Posterior vena cava (tissue), 2 donors: ENCODE data around the gene MARVELD2. TPM values are rescaled to one million over a fixed set of nuclear protein-coding genes. Genes with fewer than 3 reads are reported as not detected.
"Not testable (repeated sequence)": the region's sequence is repeated elsewhere in the genome, so short reads cannot be mapped to it uniquely, and the experiment has no call there.

Source experiments
- DNase-seq: peaks from one replicate; pipeline ENCODE4 v3.0.0-alpha.2; 2020; ENCODE audit warnings: low spot score
- intact Hi-C, 2 donors: fragments of 100-400 bp; cut with DNase I; formaldehyde crosslinking; loops; one replicate each; pipeline versions ENCODE4 v1.14.1 to v1.14.2; 2022 to 2023
- total RNA-seq, 2 donors: library from RNA; stranded (reverse); fragmentation: NEBNext Ultra II Directional; extraction: Animal tissue kit (Norgen Biotek cat#: 25700); gene quantifications; one replicate each; pipeline ENCODE4 v1.2.1, GENCODE V29; 2021
- donor health status: DM: yes; HTN: yes; CAD: no.
- donor health status: DM: yes; HTN: yes; CAD: no.

MARVELD2 gene
- total RNA-seq, 2 donors from 2014 or later: 0.56 to 1.00 TPM

DNA sequence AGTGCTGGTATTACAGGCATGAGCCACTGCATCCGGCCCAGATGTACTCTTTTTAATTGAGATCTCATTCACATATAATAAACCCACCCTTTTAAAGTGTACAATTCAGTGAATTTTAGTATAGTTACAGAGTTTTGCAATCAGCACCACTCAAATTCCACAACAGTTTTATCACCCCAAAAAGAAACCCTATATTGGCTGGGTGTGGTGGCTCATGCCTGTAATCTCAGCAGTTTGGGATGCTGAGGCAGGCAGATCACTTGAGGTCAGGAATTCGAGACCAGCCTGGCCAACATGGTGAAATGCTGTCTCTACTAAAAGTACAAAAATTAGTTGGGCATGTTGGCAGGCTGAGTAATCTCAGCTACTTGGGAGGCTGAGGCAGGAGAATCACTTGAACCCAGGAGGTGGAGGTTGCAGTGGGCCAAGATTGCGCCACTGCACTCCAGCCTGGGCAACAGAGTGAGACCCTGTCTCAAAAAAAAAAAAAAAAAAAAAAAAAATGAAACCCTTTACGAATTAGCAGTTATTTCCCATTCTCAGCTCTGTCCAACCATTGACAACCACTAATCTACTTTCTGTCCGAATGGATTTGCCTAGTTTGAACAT is 20.5 kb downstream of the MARVELD2 start:
- DNase-seq, intact Hi-C loops: not testable (repeated sequence)

DNA sequence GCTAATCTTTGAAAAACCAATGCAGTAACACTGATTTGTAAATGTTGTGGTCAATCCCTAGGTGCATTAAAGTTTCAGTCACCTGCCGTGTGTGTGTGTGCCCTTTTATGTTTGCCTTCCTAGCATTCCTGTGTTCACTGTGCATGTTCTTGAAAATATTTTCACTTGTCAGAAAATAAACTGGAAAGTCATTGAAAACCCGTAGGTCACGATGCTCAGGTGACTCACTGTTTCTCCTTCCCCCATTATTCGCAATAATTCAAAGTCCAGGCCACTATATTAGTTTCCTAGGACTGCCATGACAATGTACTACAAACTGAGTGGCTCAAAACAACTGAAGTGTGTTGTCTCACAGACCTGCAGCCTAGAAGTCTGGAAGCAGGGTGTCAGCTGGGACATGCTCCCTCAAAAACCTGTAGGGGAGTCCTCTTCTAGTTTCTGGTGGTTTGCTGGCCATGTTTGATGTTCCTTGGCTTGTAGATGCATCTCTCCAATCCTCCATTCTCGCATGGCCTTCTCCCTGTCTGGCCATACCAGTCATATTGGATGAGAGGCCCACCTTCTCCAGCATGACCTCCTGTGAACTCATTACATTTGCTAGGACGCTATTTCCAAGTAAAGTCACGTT is 29.3 kb downstream of the MARVELD2 start:
- intact Hi-C loops: no loop called here

DNA sequence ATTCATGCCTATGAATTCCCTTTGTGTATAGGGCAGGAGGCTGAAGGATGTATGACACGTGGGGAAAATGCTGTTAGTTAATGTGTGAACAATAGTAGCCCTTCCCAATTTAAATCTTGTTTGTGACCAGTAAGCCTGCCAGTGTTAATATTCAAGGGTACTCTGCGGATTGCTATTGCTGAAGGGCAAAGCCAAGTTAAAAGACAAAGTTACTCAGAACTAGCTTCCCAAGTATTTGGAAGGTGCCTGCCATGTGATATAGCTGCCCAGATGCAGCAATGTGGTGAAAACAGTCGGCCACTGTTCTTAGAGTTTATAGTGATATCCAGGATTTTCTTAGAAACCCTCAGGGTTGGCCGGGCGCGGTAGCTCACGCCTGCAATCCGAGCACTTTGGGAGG is 34.6 kb downstream of the MARVELD2 start:
- intact Hi-C loops: no loop called here
- no peak for DNase-seq

More for the DNA sequence above, 29.3 kb downstream of the MARVELD2 start:
- DNase-seq: no peak

DNA sequence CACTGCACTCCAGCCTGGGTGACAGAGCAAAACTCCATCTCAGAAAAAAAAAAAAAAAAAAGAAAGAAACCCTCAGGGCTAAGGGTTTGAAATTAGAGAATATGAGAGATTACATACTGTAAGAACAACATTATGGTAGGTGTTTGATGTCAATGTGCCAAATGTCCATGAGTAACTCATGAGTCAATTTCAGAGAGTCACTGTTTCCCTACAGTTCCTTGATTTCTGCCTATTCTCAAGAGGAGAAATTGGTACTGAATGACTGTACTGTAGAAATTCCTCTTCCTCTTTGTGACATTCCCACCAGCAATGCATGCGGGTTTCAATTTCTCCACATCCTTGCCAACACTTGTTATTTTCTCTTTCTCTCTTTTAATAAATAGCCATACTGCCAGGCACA is 35.2 kb downstream of the MARVELD2 start:
- intact Hi-C loops: no loop called here

DNA sequence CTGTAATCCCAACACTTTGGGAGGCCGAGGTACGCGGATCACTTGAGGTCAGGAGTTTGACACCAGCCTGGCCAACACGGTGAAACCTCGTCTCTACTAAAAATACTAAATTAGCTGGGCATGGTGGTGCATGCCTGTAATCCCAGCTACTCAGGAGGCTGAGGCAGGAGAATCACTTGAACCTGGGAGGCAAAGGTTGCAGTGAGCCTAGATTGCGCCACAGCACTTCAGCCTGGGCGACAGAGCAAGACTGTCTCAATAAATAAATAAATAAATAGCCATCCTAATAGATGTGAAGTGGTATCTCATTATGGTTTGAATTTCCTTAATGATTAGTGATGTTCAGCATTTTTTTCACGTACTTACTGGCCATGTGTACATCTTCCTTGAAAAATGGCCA is 35.6 kb downstream of the MARVELD2 start:
- intact Hi-C loops, DNase-seq: not testable (repeated sequence)

More for the DNA sequence above, 35.2 kb downstream of the MARVELD2 start:
- no peak for DNase-seq

DNA sequence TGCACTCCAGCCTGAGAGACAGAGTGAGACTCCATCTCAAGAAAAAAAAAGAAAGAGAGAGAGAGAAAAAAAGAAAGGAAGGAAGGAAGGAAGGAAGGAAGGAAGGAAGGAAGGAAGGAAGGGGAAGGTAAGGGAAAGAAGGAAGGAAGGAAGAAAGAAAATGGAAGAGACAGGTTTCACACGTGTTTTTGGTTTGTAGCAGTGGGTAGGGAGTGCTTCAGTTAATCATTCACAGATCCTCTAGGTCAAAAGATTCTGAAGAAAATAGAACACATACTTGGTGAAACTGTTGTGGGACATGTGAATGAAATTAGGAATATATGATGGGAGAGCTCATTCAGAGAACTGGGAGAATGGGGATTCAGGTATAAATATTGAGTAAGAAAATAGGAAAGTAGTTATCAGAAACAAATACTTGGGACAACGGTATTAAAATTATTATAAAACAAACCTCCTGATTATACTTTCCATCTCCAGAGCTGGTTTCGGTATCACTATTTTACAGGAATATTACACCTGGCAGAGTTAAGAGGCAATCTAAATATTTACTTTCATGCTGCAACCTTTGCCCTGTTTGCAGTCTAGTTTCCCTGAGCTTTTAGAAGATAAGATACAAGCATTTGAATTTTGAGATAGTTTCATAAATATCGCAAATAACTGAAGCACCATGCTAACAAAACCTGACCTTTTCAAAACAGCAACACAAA is 37.2 kb downstream of the MARVELD2 start:
- DNase-seq: no peak
- intact Hi-C loops: no loop called here

DNA sequence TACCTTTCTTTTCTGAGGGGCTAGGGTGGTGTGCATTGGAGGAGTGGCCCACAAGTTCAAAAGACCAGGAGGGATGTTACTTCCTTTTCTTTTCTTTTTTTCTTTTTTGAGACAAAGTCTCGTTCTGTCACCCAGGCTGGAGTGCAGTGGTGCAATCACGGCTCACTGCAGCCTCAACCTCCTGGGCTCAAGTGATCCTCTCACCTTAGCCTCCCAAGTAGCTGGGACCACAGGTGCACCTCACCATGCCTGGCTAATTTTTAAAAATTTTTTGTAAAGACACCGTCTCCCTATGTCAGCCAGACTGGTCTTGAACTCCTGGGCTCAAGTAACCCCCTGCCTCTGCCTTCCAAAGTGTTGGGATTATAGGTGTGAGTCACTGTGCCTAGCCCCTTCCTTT is 38.6 kb downstream of the MARVELD2 start:
- DNase-seq, intact Hi-C loops: not testable (repeated sequence)

DNA sequence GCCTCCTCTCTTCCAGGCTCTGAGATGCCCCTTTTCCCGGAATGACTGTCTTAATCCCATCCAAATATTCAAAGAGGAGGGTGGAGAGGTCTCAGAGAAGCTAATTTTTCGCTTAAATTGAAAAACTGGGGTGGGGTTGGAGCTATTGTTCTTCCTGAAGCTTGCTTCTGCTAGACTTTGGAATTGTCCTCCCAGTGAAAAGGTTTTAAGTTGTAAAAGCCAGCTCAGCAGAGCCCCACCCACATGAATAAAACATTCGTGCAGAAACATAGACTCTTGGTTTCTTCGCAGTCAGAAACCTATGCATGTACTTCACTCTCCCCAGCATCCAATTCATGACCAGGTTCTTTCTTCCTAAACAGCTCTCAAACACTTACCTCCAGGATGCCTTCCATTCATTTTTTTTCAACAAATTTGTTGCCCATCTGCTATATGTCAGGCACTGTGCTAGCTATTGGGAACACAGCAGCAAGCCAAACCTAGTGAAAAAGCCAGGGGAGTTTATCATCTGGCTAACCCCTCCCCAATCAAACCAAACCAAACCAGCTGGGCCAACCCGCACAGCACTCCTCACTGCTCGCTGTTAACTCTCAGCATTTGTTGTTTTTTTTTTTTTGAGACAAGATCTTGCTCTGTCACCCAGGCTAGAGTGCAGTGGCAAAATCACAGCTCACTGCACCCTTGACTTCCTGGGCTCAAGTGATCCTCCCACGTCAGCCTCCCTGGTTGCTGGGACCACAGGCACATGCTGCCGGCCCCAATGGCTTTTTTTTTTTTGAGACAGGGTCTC is 39.7 kb downstream of the MARVELD2 start:
- DNase-seq: no peak
- intact Hi-C loops: loop anchor here in 1 of 2 donors (2.0 kb wide), 1 partner anchor 14 kb away; no protein-coding TSS in a partner anchor

DNA sequence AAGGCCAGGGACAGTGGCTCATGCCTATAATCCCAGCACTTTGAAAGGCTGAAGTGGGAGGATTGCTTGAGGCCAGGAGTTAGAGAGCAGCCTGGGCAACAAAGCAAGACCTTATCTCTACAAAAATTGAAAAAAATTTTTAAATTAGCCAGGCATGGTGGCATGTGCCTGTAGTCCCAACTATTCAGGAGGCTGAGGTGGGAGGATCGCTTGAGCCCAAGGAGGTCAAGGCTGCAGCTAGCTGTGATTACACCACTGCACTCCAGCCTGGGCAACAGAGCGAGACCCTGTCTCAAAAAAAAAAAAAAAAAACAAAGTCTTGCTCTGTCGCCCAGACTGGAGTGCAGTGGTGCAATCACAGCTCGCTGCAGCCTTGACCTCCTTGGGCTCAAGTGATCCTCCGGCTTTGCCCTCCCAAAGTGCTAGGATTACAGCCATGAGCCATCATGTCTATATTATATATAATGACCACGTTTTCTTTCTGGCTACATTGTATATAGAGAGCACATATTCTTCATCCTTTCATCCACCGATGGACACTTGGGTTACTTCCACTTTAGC is 40.6 kb downstream of the MARVELD2 start:
- DNase-seq: not testable (repeated sequence)
- intact Hi-C loops: loop anchor here in 1 of 2 donors (2.0 kb wide), 1 partner anchor 15 kb away; no protein-coding TSS in a partner anchor

DNA sequence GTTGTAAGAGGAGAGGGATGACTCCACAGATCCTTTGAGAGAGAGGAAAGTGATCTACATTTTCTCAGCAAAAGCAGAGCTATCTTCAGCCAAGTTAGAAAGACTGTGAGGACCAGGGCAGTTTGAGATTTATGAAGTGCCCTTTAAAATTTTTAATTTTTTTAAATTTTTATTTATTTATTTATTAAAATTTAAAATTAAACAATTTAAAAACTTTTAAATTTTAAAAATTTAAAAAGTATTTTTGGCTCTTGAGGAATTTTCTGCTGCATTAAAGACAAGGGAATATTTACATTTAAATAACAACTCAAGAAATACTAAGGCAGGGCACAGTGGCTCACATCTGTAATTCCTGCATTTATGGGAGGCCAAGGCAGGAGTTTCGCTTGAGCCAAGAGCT is 47.3 kb downstream of the MARVELD2 start:
- intact Hi-C loops: no loop called here

DNA sequence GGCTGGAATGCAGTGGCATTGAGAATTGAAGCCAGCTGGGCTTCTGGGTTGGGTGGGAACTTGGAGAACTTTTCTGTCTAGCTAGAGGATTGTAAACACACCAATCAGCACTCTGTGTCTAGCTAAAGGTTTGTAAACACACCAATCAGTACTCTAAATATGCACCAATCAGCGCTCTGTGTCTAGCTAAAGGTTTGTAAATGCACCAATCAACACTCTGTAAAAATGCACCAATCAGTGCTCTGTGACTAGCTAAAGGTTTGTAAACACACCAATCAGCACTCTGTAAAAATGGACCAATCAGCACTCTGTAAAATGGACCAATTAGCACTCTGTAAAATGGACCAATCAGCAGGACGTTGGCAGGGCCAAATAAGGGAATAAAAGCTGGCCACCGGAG is 51.5 kb downstream of the MARVELD2 start:
- intact Hi-C loops, DNase-seq: not testable (repeated sequence)

More for the DNA sequence above, 47.3 kb downstream of the MARVELD2 start:
- DNase-seq: no peak

DNA sequence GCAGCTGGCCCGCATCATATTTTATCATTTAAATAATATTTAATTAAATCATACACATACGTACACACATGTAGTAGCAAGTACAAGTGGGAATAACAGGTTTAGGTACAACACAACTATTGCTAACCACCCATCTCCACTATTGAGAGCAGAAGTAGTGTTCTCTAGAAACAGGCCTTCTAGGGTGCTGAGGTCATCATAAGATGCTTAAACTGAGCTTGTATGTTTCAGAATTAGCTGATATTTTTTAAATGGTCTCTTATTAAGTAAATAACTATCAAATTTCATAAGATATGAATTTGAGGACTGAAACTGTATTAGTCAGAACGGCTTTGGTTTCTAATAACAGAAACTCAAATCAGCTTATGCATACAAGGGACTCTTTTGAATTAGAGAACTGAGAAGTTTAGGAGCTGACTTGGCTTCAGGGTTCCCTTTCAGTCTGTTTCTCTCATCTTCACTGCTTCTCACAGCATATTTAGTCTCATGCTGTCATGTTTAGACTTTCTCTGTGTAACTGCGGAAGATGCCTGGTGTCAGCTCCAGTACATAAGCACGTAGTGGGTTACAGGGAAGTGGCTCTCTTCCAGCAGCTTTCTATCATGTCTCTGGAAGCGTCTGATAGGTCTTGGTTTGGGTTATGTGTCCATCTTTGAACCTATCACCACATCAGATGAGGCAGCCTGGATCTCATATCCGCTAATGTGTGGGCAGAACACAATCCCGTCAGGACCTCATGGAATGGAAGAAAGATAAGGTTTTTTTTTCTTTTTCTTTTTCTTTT is 52.7 kb downstream of the MARVELD2 start:
- intact Hi-C loops: no loop called here
- DNase-seq: no peak

DNA sequence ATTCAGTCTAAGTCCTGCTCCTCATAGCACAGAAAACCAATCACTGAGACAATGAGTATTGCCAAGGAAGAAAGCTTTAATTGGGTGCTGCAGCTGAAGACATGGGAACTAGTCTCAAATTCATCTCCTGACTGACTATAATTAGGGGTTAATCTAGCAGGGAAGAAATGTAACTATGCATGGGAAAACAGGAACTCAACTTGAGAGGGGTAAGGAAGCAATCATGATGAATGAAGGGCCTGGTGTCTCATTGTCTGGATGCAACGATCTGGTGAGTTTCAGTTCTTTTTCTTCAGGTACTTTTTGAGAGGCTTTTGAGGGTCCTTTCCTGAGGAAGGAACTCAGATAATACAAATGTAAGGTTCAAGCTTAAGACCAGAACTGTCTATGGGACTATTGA is 53.7 kb downstream of the MARVELD2 start:
- no peak for DNase-seq
- intact Hi-C loops: no loop called here

DNA sequence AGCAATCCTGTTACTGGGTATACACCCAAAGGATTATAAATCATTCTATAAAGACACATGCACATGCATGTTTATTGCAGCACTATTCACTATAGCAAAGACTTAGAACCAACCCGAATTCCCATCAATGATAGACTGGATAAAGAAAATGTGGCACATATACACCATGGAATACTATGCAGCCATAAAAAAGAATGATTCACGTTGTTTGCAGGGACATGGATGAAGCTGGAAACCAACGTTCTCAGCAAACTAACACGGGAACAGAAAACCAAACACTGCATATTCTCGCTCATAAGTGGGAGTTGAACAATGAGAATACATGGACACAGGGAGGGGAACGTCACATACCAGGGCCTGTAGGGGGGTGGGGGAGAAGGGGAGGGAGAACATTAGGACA is 56.6 kb downstream of the MARVELD2 start:
- DNase-seq, intact Hi-C loops: not testable (repeated sequence)

DNA sequence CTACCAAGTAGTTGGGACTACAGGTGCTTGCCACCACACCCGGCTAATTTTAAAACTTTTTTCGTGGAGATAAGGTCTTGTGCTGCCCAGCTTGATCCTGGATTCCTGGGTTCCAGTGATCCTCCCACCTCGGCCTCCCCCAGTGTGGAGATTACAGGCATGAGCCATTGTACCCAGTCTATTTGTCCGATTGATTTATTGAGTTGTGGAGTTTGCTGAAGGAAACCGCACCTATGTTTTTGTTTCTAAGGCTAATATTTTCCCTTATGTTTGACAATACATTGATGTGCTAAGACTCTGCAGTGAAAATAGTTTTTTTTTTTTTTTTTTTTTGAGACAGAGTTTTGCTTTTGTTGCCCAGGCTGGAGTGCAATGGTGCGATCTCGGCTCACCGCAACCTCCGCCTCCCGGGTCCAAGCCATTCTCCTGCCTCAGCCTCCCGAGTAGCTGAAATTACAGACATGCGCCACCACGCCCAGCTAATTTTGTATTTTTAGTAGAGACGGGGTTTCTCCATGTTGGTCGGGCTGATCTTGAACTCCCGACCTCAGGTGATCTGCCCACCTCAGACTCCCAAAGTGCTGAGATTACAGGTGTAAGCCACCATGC is 57.7 kb downstream of the MARVELD2 start:
- DNase-seq, intact Hi-C loops: not testable (repeated sequence)

DNA sequence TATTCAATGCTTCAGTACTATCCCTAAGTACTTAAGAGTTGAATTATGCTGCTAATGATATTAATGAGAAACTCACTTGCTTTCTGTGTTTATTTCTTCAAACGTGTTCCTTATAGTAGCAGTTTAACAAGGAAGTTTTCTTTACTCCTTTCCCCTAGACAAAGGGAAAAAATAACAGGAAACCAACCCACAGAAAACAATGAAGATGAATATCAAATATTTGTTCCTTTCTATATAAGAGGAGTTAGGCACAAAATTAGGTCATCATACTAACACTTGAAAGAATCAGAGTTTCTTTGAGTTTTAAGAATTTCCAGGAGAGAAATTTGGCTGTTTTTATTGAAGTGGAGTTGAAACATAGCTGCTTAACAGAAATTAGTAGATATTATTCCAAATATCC is 62.3 kb downstream of the MARVELD2 start:
- no peak for DNase-seq
- intact Hi-C loops: no loop called here

DNA sequence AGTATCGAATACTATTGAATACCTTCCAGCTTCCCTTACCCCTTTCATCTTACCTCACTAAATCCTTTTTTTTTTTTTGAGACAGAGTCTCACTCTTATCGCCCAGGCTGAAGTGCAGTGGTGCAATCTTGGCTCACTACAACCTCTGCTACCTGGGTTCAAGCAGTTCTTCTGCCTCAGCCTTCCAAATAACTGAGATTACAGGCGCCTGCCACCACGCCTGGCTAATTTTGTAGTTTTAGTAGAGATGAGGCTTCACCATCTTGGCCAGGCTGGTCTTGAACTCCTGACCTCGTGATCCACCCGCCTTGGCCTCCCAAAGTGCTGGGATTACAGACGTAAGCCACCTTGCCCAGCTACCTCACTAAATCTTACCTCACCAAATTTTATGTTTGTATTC is 63.4 kb downstream of the MARVELD2 start:
- DNase-seq, intact Hi-C loops: not testable (repeated sequence)

DNA sequence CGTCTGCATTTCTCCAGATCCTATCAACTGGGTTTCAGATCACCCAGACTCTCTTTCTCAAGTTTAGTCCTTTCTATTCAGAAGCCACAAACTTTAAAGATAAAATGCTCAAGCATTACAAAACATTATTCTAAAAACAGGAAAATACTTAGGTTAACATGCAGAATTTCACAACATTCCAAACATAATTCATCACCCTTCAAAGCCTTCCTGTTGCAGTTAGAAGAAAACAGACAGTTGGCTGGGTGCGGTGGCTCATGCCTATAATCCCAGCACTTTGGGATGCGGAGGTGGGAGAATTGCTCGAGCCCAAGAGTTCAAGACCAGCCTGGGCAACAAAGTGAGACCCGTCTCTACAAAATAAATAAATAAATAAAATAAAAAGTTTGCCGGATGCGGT is 70.0 kb downstream of the MARVELD2 start:
- DNase-seq: no peak

More for the DNA sequence above, 70.0 kb downstream of the MARVELD2 start:
- intact Hi-C loops: no loop called here
